NCI-H748 treated with DMSO at 0.1 percent for 48 hours (cell line): Measurements from ENCODE around the gene RCAN1.
A peak's percentile ranks its signal among the peaks of the same experiment; 100 is the strongest.
"Not testable (repeated sequence)": the region's sequence is repeated elsewhere in the genome, so short reads cannot be mapped to it uniquely, and the experiment has no call there.

ENCODE experiments used
- DNase-seq: peaks from one replicate; lab custom pipeline; 2025; lab: John Stamatoyannopoulos, UW

RCAN1 gene

DNA sequence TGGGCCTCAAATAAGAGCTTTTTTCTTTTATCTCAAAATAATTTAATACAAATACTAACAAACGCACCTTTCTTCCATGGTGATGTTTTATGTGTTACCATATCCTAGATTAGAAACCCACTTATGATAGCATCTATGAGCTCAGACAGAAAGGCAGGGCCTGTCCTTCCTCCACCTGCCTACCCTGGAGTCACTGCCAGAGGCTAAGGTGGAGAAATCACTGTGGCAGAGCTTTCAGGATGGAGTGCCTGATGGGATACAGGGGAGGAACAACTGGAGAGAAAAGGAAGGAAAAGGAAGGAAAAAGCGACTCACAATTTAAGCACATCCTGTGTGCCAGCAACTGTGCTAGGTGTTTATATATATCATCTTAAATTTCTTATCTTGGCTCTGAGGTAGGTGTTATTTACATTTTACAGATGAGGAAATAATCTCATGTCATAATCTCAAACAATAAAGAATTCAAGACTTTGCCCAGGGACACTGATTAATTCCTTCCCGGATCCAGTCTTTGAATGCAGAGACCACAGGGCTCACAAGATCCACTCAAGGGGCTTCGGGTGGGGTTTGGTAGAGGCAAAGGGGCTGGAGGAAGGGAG lies 45.4 kb downstream of the RCAN1 start:
- DNase-seq: no peak

DNA sequence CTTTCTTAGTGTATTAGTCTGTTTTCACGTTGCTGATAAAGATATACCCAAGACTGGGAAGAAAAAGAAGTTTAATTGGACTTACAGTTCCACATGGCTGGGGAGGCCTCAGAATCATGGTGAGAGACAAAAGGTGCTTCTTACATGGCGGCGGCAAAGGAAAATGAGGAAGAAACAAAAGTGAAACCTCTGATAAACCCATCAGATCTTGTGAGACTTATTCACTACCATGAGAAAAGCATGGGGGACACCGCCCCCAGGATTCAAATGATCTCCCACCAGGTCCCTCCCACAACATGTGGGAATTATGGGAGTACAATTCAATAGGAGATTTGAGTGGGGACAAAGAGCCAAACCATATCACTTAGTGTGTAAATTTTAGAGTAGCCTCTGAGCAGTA lies 46.1 kb downstream of the RCAN1 start:
- DNase-seq: not testable (repeated sequence)

DNA sequence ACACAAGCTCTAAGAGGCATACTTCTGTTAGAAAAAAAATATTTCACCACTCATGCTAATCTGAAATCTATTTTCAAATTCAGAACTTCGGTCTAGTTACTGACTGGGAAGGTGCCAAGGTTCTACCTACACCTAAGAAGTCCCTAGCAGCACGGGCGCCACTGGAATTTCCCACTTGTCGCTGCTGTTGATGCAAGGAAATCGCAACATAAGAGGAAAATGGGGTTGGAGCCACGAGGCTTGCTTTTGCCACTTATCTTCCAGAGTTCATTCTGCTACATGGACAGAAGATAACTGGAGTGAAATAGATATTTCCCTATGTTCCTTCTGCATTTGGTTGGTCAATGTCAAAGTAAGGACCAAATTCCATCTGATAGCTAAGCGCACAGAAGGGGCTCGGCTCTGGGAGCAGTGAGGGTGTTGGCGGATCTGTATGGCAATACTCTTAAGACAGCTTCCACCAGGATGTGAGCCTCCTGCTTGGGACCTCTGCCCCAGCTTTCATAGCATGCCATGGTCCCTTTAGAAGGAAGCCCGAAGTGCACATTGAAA lies 47.2 kb downstream of the RCAN1 start:
- DNase-seq: no peak

DNA sequence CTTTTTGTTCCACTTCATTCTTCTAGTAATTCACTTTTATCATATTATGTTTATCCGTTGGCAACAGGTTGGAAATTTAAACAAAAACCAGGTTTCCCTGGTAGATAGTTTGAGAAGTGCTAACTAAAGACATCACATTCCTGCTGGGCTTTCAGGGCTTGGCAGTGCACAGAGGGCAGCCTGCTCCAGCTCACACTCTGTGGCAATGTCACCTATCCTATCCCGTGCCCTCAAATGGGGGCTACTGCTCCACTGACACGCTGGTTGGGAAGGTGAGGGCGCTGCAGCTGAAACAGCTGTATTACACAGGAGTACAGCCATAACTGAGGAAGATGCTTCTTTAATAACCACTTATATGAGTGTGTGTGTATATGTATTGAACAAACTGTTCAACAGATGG lies 49.7 kb downstream of the RCAN1 start:
- no peak for DNase-seq

DNA sequence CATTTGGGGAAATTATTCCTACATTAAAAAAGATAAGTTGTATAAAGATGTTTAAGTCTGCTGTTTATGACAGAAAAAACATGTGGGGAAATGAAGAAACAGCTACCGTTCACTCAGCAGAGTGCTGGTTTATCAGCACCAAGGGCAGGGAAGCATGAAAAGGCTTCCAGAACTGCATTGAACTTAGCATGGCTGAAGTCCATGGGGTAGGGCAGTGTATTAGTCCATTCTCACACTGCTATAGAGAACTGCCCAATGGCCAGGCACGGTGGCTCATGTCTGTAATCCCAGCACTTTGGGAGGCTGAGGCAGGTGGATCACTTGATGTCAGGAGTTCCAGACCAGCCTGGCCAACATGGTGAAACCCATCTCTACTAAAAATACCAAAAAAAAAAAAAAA lies 51.5 kb downstream of the RCAN1 start:
- DNase-seq: not testable (repeated sequence)

DNA sequence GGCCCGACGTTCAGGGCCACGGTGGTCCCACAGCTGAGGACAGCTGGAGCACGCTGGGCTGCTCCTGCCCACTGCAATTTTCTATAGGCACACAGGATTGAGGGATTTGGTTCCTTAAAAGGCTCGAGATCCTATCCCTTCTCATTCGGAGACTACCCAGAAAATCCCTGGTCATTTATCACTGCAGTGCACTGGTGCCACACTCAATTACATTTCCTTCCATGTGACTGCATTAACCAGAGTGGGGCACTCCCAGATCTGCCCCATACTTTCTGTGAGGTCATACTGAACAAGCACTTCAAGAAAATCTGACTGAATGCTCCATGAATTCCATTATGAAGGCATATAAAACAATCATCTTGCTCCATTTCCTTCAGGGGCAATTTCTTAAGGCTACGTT lies 53.1 kb downstream of the RCAN1 start:
- DNase-seq: no peak

DNA sequence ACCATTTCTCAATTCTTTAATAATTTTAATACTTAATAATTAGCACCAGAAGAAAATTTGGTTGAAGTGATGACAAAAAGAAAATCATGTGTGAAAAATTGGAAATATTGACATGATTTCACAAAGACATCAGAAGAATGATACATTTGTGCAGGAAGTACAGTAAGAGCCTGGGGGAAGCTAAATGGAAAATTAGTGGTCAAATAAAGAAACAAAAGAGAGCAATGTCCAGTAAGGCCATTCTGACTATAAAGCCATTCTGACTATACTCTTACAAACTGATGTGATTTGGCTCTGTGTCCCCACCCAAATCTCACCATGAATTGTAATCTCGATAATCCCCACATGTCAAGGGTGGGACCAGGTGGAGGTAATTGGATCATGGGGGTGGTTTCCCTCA lies 54.3 kb downstream of the RCAN1 start:
- DNase-seq: no peak

DNA sequence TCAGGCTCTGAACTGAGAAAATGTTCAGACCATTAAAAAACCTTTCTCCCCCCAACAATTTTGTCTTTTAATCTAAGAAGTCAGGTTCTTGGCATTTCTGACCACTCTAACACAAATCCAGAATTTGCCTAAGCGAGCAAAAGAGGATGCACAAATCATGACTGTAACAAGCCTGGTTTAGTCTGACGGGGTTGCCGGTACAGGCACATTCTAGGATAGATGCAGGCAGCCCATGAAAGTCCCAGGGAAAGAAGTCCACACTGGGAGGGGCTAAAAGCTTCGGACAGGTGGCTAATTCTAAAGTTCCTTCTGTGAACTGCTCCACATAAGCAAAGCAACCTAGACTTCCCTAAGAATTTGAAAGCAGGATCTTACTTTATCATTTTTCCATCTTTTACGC lies 54.9 kb downstream of the RCAN1 start:
- no peak for DNase-seq

DNA sequence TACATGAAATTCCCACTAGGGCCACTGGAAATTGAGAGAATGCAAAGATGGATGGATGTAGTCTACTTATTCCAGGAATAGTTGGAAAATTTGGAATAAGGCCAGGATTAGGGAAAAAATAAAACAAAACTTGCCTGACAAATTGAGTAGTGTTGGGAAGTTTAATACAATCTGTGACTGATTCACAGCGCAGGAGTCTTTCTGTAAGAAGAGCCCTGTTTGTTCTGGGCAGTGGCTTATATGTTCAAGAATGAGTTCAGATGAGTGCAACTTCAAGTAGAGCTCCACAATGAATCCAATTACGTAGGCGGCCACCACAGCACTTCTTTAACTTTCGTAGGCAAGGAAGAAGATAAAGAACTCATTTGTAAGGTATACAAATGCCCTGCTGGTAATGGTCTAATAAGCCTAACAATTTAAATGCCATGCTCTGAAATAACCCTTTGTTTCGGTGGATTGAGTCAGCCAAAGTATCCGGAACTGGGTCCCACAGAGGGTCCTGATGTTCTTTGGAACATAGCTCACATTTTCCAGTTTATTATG lies 55.8 kb downstream of the RCAN1 start:
- no peak for DNase-seq

DNA sequence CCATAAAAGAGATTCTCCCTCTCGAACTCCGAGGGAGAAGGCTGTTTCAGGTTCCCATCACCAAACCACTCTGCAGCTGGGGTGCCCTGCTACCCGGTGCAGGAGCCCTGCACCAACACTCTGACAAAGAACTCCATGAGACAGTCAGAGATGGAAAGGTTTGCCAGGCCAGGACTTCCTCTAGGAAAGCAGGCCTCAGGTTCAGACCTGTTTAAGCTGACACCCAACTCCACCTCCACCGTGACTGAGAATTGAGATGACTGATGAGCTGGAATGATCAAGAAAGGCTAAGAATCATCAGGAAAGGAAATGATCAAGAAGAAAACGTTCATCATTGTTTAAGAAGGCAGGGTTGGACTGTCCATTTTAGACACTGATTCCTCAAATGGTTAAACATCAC lies 56.7 kb downstream of the RCAN1 start:
- DNase-seq: no peak

DNA sequence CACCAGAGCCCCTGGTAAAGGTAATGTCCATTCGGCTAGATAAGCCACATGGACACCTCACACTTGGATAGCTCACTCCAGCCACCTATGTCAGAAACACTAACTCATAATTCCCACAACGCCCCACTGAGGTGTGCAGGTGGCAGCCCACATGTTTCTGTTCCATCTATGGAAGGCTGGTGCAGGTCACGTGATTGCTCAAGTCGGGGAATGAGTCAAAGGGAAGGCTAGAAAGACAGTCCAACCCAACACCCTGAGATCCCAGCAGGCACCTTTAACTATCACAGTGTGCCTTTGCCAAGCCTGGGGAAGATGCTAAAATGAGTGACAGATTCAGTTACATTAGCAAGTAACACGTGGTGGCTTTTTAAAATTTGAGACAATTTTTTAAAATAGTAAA lies 57.7 kb downstream of the RCAN1 start:
- no peak for DNase-seq

DNA sequence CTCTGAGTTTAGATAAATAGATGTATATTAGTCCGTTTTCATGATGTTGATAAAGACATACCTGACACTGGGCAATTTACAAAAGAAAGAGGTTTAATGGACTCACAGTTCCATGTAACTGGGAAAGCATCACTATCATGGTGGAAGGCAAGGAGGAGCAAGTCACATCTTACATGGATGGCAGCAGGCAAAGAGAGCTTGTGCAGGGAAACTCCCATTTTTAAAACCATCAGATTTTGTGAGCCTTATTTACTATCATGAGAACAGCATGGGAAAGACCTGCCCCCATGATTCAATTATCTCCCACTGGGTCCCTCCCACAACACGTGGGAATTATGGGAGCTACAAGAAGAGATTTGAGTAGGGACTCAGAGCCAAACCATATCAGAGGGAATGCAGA lies 60.2 kb downstream of the RCAN1 start:
- DNase-seq: not testable (repeated sequence)

DNA sequence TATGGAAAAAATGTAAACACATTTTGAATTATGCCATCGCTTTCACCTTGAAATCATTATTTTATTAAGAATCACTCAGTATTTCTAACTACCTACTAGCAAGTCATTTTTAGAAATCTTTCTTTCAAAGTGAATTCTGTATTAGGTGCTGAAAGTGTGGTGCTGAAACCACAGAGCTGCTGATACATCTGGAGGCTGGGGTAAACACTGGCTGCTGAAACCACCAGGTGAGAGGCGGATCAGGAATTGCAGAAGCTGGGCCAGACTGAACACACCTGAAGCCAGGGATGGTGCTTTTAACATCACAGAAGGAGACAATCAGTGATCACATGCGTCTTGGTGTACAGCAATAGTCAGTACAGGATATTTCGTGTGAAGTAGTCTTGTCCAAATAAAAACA lies 60.7 kb downstream of the RCAN1 start:
- DNase-seq: no peak

DNA sequence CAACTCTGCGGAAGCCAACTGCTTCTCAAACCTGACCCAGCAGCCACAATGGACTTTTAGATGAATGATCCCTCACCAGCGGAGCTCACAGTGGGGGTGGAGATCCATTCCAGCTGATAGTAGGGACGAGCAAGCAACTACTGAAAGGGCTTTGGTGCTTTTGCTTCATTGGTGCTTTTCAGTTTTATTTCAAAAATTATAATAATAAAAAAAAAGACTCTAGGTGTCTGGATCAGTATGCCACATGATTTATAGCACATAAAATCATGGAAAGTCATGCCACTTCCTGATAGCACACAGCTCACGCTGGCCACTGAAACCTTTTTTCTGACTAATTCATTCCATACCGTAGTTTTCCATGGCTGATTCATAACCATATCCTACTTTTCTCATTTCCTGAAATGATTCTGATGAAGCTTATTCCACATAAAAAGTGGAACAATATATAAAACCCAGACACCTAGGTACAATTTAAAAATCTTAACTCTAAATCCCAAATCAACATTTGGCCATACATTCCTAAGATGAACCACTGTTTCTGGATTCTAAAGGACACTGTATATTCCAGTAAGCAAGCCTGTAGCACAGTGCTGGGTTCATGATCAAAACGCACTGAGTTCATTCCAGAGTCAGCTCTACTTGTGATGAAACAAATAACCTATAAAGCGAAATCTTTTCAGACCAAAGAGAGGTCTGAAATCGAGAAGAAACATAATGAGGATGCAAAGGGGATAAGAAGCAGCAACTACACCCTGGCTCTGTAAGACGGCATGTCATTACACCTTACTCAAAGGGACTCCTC lies 61.6 kb downstream of the RCAN1 start:
- no peak for DNase-seq

DNA sequence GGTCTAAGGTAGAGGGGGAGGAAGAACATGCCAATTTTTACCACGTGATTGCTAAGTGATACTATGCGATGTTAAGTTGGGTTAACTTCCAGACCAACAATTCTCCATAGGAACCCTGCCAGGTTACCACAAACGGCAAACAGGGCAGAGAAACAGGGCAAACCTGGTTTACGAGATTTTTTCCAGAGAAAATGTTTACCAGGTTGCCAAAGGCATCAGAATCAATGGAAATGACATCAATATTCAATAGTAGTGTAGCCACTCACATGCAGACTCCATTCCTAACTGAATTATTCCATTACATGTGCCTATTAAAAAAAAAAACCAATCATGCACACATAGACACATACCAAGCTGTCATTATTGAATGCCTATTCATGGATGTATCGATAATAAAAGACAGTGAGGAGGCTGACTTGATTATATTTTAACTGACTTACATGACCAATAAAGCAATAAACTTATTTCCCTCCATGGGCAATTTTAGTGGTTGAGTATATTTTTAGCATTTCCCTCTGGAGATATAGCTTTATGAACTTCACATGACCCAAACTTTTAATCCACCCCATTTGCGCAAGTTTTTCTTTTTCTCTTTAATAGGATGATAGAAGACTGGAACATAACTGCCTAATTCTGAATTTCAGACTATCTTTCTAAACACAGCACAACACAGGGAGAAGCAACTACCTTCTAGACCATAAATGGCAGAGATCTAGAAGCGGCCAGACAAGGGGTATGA lies 62.4 kb downstream of the RCAN1 start:
- DNase-seq: no peak

DNA sequence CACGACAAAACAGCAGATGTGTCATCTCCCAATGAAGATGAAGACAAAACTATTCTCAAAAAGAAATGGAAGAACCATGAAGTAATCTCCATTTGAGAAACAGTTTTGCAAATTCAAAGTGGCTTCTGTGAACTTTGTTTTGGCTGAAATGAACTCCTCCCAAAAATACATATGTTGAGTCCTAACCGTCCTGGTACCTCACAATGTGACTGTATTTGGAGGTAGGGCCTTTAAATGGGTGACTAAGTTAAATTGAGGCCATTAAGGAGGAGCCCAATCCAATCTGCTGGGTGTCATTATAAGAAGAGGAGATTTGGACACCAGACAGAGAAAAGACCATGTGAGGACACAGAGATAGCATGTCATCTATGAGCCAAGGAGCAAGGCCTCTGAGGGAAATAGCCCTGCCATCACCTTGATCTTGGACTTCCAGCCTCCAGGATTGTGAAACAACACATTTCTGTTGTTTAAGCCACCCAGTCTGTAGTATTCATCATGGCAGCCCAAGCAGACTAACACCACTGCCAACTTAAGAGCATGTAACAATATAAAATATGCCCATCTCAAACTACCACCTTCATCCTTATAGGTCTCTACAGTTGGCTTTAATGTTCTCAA lies 64.6 kb downstream of the RCAN1 start:
- DNase-seq: no peak

DNA sequence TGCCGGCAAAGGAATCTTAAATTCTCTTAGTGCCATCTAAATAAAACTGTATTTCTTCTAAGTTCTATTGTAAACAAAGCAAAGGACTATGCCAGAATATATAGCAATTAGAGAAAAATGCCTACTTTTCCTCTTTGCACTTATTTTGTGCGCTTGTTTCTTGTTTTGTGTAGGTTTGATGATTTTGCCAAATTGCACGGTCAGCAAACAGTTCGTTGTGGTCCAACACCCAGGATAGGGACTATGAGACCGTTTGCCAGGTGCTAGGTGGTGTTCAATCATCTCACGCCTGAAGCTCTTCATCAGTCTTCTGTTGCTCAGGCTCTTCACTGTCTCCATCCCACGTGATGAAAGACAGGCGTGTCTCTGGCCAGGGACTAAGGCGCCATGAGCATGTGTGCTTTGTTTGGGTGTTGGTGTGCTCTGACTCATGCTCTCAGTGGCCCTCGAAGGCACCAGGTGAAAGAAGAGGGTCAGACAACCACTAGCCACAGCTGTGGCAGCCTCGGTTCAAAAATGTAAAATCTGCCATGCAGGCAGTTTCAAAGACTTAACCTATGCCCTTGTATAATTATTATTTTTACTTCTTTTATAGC lies 66.0 kb downstream of the RCAN1 start:
- no peak for DNase-seq

DNA sequence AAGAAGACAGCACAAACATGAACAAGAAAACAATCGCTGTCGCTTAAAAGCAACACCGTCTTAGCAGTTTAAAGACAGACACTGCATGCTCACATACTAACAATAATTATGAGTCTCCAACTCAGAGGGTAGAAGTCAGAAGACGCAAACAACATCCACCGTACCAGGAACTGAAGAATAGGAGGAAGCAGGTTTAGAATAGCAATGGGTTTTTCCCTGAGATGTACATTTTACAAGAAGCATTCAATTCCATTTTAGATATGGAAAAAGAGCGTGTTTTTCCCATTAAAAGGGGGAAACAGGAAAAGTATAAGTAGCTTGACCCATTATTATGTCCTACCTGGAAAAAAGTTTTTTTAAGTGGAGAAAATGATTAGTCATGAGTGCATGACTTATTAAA lies 68.4 kb downstream of the RCAN1 start:
- no peak for DNase-seq

DNA sequence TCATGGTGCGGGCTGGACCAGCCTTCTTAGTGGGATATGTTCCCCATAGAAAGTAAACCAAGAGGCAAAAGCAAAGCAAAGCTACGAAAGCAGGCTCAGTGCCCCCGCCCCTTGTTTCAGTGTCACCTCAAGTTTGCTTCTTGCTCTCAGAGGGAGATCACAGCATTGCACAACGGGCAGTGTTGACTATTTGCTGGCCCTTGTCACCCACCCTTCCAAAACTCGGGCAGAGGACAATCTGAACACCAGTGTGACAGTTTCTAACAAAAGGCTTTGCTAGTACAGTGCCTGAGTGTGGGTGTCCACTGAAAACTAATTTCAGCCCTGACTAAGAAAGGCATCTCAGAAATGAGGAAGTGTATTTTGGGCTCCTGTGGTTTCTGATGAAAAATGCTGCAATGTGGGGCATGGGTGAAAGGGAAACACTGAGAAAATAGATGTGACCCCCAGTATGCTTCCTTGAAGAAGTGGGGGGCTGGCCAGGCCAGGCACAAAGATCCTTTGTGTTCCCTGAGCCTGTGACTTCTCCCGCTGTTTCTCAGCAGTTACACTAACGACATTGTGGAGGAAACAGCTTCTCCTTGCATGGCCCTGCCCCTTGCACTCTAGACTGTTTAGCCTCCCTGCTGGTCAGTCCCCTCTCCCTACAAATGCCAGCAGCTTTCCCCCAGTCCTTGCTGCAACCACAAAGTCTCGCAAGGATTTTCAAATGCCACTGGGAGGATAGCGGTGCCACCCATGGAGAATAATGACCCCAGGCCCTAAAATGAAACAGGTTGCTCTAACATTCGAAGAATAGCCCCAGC lies 69.6 kb downstream of the RCAN1 start:
- DNase-seq: no peak

DNA sequence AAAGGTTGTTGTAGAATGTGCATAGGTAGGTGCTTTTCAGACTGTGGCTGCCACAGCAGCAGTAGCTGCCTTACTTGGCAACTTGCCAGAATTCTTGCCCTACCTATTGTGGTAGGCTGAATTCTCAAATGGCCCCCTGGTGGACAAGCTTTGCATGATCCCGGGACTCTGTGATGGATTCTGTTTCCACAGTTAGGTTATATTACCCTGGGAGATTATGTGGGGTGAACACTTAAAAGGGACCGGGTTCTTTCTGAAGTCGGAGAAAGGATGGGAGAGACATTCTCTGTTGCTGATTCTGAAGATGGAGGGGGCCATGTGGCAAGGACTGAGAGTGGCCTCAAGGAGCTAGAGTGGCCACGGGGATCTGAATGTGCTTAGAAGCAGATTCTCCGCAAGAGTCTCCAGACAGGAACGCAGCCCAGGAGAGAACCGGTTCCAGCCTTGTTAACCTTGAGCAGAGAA lies 70.8 kb downstream of the RCAN1 start:
- peak; percentile 19 for DNase-seq

DNA sequence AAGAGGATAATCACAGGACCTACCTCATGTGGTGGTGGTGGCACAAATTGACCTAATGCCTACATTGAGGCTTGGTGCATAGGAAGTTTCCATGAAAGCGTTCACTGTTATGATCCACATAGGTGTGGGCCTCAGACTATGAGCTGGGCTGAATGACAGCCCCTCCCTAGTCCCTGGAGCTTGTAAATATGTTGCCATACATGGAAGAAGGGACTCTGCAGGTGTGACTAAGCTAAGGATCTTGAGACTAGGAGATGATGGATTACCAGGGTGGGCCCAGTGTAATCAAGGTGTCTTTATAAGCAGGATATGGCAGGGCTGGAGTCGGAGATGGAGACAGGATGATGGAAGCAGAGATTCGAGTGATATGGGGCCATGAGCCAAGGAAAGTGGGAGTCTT lies 71.9 kb downstream of the RCAN1 start:
- no peak for DNase-seq
